Activated T-cell treated with anti-CD3 and anti-CD28 coated beads for 24 hours (primary cell): ENCODE data around the gene MEG3.

ENCODE experiments used
- DNase-seq: peaks from one replicate; pipeline ENCODE4 v3.0.0-alpha.2; 2020; ENCODE audit warnings: low read depth

Gene MEG3

GRCh38 chr14:100865682-100866591 is 40.0 kb downstream of the MEG3 start:
- DNase-seq: no peak

- no peak for DNase-seq
These were observed 41.0 kb downstream of the MEG3 start for GRCh38 chr14:100866666-100867630.

- no peak for DNase-seq
These were observed 41.9 kb downstream of the MEG3 start for GRCh38 chr14:100867631-100868315.

- no peak for DNase-seq
These were observed 42.9 kb downstream of the MEG3 start for GRCh38 chr14:100868621-100869370.

GRCh38 chr14:100871234-100872186 is 45.6 kb downstream of the MEG3 start:
- no peak for DNase-seq

- no peak for DNase-seq
These were observed 46.6 kb downstream of the MEG3 start for GRCh38 chr14:100872259-100873095.

GRCh38 chr14:100873096-100873482 is 47.2 kb downstream of the MEG3 start:
- DNase-seq: no peak

- no peak for DNase-seq
These were observed 48.1 kb downstream of the MEG3 start for GRCh38 chr14:100874051-100874410.

GRCh38 chr14:100874411-100875091 is 48.6 kb downstream of the MEG3 start:
- DNase-seq: no peak

- DNase-seq: no peak
These were observed 49.2 kb downstream of the MEG3 start for GRCh38 chr14:100875126-100875525.

- no peak for DNase-seq
These were observed 50.1 kb downstream of the MEG3 start for GRCh38 chr14:100875861-100876590.

GRCh38 chr14:100878271-100879146 is 52.6 kb downstream of the MEG3 start:
- no peak for DNase-seq

- DNase-seq: no peak
These were observed 53.3 kb downstream of the MEG3 start for GRCh38 chr14:100879194-100879593.

- no peak for DNase-seq
These were observed 53.9 kb downstream of the MEG3 start for GRCh38 chr14:100879782-100880181.

- no peak for DNase-seq
These were observed 54.6 kb downstream of the MEG3 start for GRCh38 chr14:100880271-100881101.
